MM.1S (cell line): ENCODE data around the gene ANO10.

ENCODE experiments used
- DNase-seq: peaks from one replicate; pipeline ENCODE4 v3.0.0-alpha.2; 2015
- H2AFZ ChIP-seq: fragments of 300-600 bp; sonication (generic); 2 replicates; pipeline ENCODE4 v1.6.0; 2016; ENCODE audit warnings: antibody characterized with exemption, low read length
- H3F3A ChIP-seq: fragments of 300-600 bp; sonication (generic); 2 replicates; pipeline ENCODE4 v1.6.1; 2016; ENCODE audit warnings: mild to moderate bottlenecking, antibody characterized with exemption, low read length, moderate library complexity, mixed read lengths; ENCODE audit not compliant: insufficient read depth
- H3K27ac ChIP-seq: fragments of 300-600 bp; sonication (generic); 2 replicates; pipeline ENCODE4 v1.5.1; 2016; ENCODE audit warnings: mild to moderate bottlenecking, low read length
- H3K27me3 ChIP-seq: fragments of 300-600 bp; sonication (generic); replicated peaks from 2 replicates; pipeline ENCODE4 v1.6.0; 2016; ENCODE audit warnings: low read length; ENCODE audit not compliant: insufficient read depth
- H3K36me3 ChIP-seq: fragments of 300-600 bp; sonication (generic); replicated peaks from 2 replicates; pipeline ENCODE4 v1.6.1; 2016; ENCODE audit warnings: mild to moderate bottlenecking, low read length, mixed read lengths; ENCODE audit not compliant: insufficient read depth
- H3K4me1 ChIP-seq: fragments of 300-600 bp; sonication (generic); 2 replicates; pipeline ENCODE4 v1.6.1; 2016; ENCODE audit warnings: low read length, mixed read lengths
- H3K4me2 ChIP-seq: fragments of 300-600 bp; sonication (generic); 2 replicates; pipeline ENCODE4 v1.6.0; 2016; ENCODE audit warnings: low read depth, low read length
- H3K4me3 ChIP-seq: fragments of 300-600 bp; sonication (generic); 2 replicates; pipeline ENCODE4 v1.5.1; 2016; ENCODE audit warnings: low read length, mixed read lengths
- H3K79me2 ChIP-seq: fragments of 300-600 bp; sonication (generic); 2 replicates; pipeline ENCODE4 v1.6.1; 2016; ENCODE audit warnings: mixed run types, low read length, mixed read lengths
- H3K9ac ChIP-seq: fragments of 300-600 bp; sonication (generic); 2 replicates; pipeline ENCODE4 v1.6.1; 2016; ENCODE audit warnings: low read length, mixed read lengths
- H3K9me2 ChIP-seq: fragments of 300-600 bp; sonication (generic); replicated peaks from 2 replicates; pipeline ENCODE4 v1.6.1; 2016; ENCODE audit warnings: mild to moderate bottlenecking, low read length, mixed read lengths; ENCODE audit not compliant: insufficient read depth
- H3K9me3 ChIP-seq: fragments of 300-600 bp; sonication (generic); replicated peaks from 2 replicates; pipeline ENCODE4 v1.6.1; 2016; ENCODE audit warnings: mild to moderate bottlenecking, low read length, mixed read lengths; ENCODE audit not compliant: insufficient read depth
- H4K20me1 ChIP-seq: fragments of 300-600 bp; sonication (generic); 2 replicates; pipeline ENCODE4 v1.6.1; 2016; ENCODE audit warnings: mild to moderate bottlenecking, low read length, moderate library complexity, mixed read lengths; ENCODE audit not compliant: insufficient read depth
- EZH2 ChIP-seq: fragments of 300-600 bp; sonication (generic); optimal IDR thresholded peaks from 2 replicates; pipeline ENCODE3; 2017; ENCODE audit warnings: low read depth, mild to moderate bottlenecking, antibody characterized with exemption, low read length, mixed read lengths
- EZH2phosphoT487 ChIP-seq: fragments of 300-600 bp; sonication (generic); IDR thresholded peaks from 2 replicates; pipeline ENCODE4 v1.6.1; 2018; ENCODE audit warnings: antibody characterized with exemption, low read length
- TF ChIP-seq, protein P1 (sequence below): fragments of 300-600 bp; sonication (generic); IDR thresholded peaks from 2 replicates; pipeline ENCODE4 v1.5.1; 2016; ENCODE audit warnings: antibody characterized with exemption, low read length, mixed read lengths

The ANO10 gene

DNA sequence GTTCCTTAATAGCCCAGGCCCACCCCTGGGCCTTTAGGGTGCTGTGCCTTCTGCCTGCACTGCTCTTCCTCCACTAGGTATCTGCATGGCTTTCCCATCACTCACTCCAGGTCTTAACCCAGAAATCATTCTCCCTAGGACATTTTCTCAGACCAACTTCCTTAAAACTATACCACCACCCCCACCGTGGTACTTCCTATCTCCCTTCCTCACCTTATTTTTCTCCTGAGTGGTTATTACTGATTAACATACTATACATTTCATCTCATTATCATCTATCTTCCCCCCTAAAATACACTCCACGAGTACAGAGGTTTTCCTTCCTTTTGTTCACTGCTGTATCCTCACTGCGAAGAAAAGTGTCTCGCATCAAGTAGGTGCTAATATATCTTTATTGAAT lies 115.2 kb downstream of the ANO10 start:
- Histone ChIP-seq H3K9me2 (no peaks in the 10 kb centered on the region), H2AFZ (no peak overlapping the region), H3F3A (no peaks in the 10 kb centered on the region), H3K27me3 (no peaks in the 10 kb centered on the region), H4K20me1 (no peaks in the 10 kb centered on the region), H3K9me3 (no peaks in the 10 kb centered on the region), H3K79me2 (no peaks in the 10 kb centered on the region), H3K9ac (no peak overlapping the region), H3K36me3 (no peaks in the 10 kb centered on the region), H3K27ac (no peak overlapping the region), H3K4me1 (no peaks in the 10 kb centered on the region), H3K4me2 (no peak overlapping the region), H3K4me3 (no peak overlapping the region)
- TF ChIP-seq EZH2 = no peak
- DNase-seq = no peak

DNA sequence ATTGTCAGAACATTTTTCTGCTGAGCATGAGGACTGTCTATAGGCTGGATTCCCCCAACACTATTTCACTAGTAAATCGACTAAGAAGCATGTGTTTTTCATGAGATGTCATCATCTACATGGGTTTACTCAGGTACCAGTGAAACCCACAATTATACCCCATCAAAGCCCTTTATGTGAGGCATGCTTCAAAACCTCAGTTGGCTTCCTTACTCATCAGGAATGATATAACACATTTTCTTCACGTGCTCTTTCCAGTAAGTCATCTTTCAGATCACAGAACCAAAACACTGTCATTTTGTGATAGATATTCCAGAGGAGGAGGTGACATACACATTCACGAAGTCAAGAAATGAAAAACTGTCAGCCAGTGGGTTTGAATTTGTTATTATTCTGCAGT lies 116.5 kb downstream of the ANO10 start:
- Histone ChIP-seq H3F3A (no peaks in the 10 kb centered on the region), H3K36me3 (no peaks in the 10 kb centered on the region), H3K27me3 (no peaks in the 10 kb centered on the region), H3K4me3 (no peak overlapping the region), H3K9me2 (no peaks in the 10 kb centered on the region), H2AFZ (no peak overlapping the region), H3K4me2 (no peak overlapping the region), H3K4me1 (no peaks in the 10 kb centered on the region), H3K79me2 (no peaks in the 10 kb centered on the region), H4K20me1 (no peaks in the 10 kb centered on the region), H3K9me3 (no peaks in the 10 kb centered on the region), H3K27ac (no peak overlapping the region), H3K9ac (no peak overlapping the region)
- DNase-seq = no peak
- no peak for TF ChIP-seq EZH2phosphoT487
- TF ChIP-seq EZH2 = no peak
- TF ChIP-seq, protein P1, sequence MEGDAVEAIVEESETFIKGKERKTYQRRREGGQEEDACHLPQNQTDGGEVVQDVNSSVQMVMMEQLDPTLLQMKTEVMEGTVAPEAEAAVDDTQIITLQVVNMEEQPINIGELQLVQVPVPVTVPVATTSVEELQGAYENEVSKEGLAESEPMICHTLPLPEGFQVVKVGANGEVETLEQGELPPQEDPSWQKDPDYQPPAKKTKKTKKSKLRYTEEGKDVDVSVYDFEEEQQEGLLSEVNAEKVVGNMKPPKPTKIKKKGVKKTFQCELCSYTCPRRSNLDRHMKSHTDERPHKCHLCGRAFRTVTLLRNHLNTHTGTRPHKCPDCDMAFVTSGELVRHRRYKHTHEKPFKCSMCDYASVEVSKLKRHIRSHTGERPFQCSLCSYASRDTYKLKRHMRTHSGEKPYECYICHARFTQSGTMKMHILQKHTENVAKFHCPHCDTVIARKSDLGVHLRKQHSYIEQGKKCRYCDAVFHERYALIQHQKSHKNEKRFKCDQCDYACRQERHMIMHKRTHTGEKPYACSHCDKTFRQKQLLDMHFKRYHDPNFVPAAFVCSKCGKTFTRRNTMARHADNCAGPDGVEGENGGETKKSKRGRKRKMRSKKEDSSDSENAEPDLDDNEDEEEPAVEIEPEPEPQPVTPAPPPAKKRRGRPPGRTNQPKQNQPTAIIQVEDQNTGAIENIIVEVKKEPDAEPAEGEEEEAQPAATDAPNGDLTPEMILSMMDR = no peak

DNA sequence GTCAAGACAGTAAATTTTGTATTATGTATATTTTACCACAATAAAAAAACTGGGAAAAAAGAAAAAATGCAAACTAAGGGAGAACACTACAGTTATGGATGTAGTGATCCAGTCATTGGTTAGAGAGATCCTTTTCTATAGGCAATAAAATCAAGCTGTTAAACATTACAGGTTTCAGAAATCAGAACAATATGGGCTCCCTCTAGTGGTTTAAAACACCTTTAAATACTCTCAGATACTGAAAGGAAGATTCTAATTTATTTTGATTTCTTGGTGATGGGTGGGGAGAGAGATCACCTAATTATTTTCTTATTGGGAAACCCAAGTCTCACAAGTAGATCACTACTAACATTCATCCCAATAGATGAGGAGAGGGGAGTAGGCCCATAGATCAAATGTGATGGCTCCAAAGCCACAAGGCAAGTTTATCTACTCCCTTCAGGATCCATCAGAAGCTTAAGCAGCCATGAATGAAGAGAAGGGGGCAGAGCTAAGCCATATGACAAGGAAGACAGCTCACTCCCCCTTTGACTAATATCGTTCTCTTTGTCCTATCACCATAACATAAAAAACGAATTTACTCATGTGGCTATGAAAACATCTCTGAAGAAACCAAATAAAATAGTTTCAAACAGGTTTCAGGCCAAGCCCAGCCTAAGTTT lies 118.6 kb downstream of the ANO10 start:
- Histone ChIP-seq H3K27me3 (no peaks in the 10 kb centered on the region), H3K9ac (no peak overlapping the region), H4K20me1 (no peaks in the 10 kb centered on the region), H3K79me2 (no peaks in the 10 kb centered on the region), H3F3A (no peaks in the 10 kb centered on the region), H2AFZ (no peak overlapping the region), H3K27ac (no peak overlapping the region), H3K4me3 (no peak overlapping the region), H3K4me2 (no peak overlapping the region), H3K9me2 (no peaks in the 10 kb centered on the region), H3K36me3 (no peaks in the 10 kb centered on the region), H3K4me1 (no peaks in the 10 kb centered on the region), H3K9me3 (no peaks in the 10 kb centered on the region)
- TF ChIP-seq EZH2 (no peak), EZH2phosphoT487 (no peak)
- TF ChIP-seq, protein P1 = peak; percentile 57
- DNase-seq = peak; percentile 35

DNA sequence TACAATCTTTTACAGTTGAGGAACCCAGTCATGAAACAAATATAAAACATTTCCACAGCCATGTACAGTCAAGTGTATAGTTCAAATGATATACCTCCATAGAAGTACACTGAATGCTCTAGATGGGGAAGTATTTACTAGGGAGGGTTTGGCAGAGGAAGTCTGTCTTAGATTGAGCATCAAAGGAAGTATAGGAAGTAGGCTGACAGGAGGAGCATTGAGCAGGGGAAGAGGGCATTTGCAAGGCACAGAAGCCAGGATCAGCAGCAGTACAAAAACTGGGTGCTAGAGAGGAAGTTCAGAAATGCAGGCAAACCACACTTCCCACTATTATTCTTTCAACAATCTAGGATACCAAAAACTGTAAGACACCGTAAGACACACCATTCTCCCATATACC lies 122.6 kb downstream of the ANO10 start:
- no peaks in the 10 kb centered on the region for H3F3A ChIP-seq
- H3K79me2 ChIP-seq = no peaks in the 10 kb centered on the region
- no peaks in the 10 kb centered on the region for H3K4me1 ChIP-seq
- H3K36me3 ChIP-seq = no peaks in the 10 kb centered on the region
- no peaks in the 10 kb centered on the region for H3K27me3 ChIP-seq
- H3K4me2 ChIP-seq = no peak overlapping the region
- H4K20me1 ChIP-seq = no peaks in the 10 kb centered on the region
- H3K9ac ChIP-seq = no peak overlapping the region
- H3K9me2 ChIP-seq = no peaks in the 10 kb centered on the region
- H3K27ac ChIP-seq = no peak overlapping the region
- no peaks in the 10 kb centered on the region for H3K9me3 ChIP-seq
- H2AFZ ChIP-seq = no peak overlapping the region
- no peak for DNase-seq
- H3K4me3 ChIP-seq = no peak overlapping the region
- TF ChIP-seq EZH2phosphoT487 (no peak), EZH2 (no peak)
- TF ChIP-seq, protein P1 = no peak
